HG03442 (cell line): Measurements from ENCODE around the gene TNFAIP2.
"Not testable (repeated sequence)": the region's sequence is repeated elsewhere in the genome, so short reads cannot be mapped to it uniquely, and the experiment has no call there.

Experiments
- ATAC-seq: cut with Tn5 transposase; IDR thresholded peaks from one replicate; pipeline ENCODE4 v1.9.1; 2021; ENCODE audit warnings: mild to moderate bottlenecking, moderate library complexity; ENCODE audit not compliant: unreplicated experiment

The TNFAIP2 gene

GRCh38 chr14:103149351-103150237 is 26.3 kb downstream of the TNFAIP2 start:
- ATAC-seq: no peak

GRCh38 chr14:103151270-103151945 is 28.1 kb downstream of the TNFAIP2 start:
- ATAC-seq: no peak

GRCh38 chr14:103155010-103155409 is 31.7 kb downstream of the TNFAIP2 start:
- ATAC-seq: no peak

- not testable (repeated sequence) for ATAC-seq
Measured at GRCh38 chr14:103155416-103155815, 32.2 kb downstream of the TNFAIP2 start.

- no peak for ATAC-seq
Measured at GRCh38 chr14:103155826-103156394, 32.6 kb downstream of the TNFAIP2 start.

GRCh38 chr14:103156651-103157378 is 33.6 kb downstream of the TNFAIP2 start:
- no peak for ATAC-seq

- ATAC-seq: no peak
Measured at GRCh38 chr14:103157969-103158368, 34.7 kb downstream of the TNFAIP2 start.

- no peak for ATAC-seq
Measured at GRCh38 chr14:103158688-103159087, 35.4 kb downstream of the TNFAIP2 start.

GRCh38 chr14:103160321-103161053 is 37.2 kb downstream of the TNFAIP2 start:
- no peak for ATAC-seq

- ATAC-seq: no peak
Measured at GRCh38 chr14:103161054-103161397, 37.8 kb downstream of the TNFAIP2 start.

- no peak for ATAC-seq
Measured at GRCh38 chr14:103163199-103163598, 39.9 kb downstream of the TNFAIP2 start.

- no peak for ATAC-seq
Measured at GRCh38 chr14:103164006-103164405, 40.7 kb downstream of the TNFAIP2 start.

- ATAC-seq: no peak
Measured at GRCh38 chr14:103164779-103165178, 41.5 kb downstream of the TNFAIP2 start.

- no peak for ATAC-seq
Measured at GRCh38 chr14:103165323-103165722, 42.1 kb downstream of the TNFAIP2 start.

GRCh38 chr14:103169954-103170353 is 46.7 kb downstream of the TNFAIP2 start:
- ATAC-seq: no peak

- ATAC-seq: not testable (repeated sequence)
Measured at GRCh38 chr14:103171206-103171605, 47.9 kb downstream of the TNFAIP2 start.

GRCh38 chr14:103172921-103173320 is 49.7 kb downstream of the TNFAIP2 start:
- no peak for ATAC-seq

- not testable (repeated sequence) for ATAC-seq
Measured at GRCh38 chr14:103173887-103174286, 50.6 kb downstream of the TNFAIP2 start.

- ATAC-seq: not testable (repeated sequence)
Measured at GRCh38 chr14:103176176-103176575, 52.9 kb downstream of the TNFAIP2 start.

- ATAC-seq: no peak
Measured at GRCh38 chr14:103177376-103177775, 54.1 kb downstream of the TNFAIP2 start.
